ENCODE results near the gene ITSN1.

DNA sequence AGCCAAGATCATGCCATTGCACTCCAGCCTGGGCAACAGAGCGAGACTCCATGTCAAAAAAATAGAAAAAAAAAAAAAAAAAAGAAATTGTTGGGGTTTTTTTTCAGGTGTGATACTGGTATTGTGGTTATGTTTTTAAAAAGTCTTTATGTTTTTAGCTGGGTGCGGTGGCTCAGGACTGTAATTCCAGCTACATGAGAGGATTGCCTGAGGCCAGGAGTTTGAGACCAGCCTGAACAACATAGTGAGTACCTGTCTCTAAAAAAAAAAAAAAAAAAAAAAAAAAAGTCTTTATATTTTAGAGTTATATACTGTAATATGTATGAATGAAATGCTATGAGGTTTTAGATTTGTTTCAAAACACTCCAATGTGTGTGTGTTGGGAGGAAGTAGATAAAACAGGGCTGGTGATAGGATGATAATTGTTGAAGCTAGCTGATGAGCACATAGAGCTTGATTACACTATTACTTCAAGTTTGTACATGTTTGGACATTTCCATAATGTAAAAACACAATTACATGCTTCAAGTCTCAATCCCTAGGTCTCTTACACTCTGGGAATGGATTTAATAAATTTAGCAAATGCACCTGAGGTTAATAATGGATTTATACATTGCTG is 303.5 kb downstream of the ITSN1 start:
- TF ChIP-seq EZH2 (IDR thresholded peaks at IDR 0.05; ENCODE audit: low read depth, unreplicated experiment) (no peak), POLR2AphosphoS5 (IDR thresholded peaks at IDR 0.05; ENCODE audit: low read depth) (no peak), CREB1 (CRISPR knock-in tag; IDR thresholded peaks at IDR 0.05; ENCODE audit: low read depth) (no peak), EZH2phosphoT487 (IDR thresholded peaks at IDR 0.05; ENCODE audit: unreplicated experiment) (no peak), STAT1 (IDR thresholded peaks at IDR 0.05; ENCODE audit: unreplicated experiment) (no peak), ZNF331 (CRISPR knock-in tag; IDR thresholded peaks at IDR 0.05; ENCODE audit: low read depth) (no peak), JUNB (IDR thresholded peaks at IDR 0.05; ENCODE audit: unreplicated experiment) (no peak), ZNF114 (CRISPR knock-in tag; IDR thresholded peaks at IDR 0.05) (no peak), NANOG (IDR thresholded peaks at IDR 0.05; ENCODE audit: borderline replicate concordance) (no peak)
- TF ChIP-seq, protein P1, sequence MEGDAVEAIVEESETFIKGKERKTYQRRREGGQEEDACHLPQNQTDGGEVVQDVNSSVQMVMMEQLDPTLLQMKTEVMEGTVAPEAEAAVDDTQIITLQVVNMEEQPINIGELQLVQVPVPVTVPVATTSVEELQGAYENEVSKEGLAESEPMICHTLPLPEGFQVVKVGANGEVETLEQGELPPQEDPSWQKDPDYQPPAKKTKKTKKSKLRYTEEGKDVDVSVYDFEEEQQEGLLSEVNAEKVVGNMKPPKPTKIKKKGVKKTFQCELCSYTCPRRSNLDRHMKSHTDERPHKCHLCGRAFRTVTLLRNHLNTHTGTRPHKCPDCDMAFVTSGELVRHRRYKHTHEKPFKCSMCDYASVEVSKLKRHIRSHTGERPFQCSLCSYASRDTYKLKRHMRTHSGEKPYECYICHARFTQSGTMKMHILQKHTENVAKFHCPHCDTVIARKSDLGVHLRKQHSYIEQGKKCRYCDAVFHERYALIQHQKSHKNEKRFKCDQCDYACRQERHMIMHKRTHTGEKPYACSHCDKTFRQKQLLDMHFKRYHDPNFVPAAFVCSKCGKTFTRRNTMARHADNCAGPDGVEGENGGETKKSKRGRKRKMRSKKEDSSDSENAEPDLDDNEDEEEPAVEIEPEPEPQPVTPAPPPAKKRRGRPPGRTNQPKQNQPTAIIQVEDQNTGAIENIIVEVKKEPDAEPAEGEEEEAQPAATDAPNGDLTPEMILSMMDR (conservative IDR thresholded peaks at IDR 0.05; ENCODE audit: low read depth in 2 of 2) = no peak
- TF ChIP-seq, protein P2, sequence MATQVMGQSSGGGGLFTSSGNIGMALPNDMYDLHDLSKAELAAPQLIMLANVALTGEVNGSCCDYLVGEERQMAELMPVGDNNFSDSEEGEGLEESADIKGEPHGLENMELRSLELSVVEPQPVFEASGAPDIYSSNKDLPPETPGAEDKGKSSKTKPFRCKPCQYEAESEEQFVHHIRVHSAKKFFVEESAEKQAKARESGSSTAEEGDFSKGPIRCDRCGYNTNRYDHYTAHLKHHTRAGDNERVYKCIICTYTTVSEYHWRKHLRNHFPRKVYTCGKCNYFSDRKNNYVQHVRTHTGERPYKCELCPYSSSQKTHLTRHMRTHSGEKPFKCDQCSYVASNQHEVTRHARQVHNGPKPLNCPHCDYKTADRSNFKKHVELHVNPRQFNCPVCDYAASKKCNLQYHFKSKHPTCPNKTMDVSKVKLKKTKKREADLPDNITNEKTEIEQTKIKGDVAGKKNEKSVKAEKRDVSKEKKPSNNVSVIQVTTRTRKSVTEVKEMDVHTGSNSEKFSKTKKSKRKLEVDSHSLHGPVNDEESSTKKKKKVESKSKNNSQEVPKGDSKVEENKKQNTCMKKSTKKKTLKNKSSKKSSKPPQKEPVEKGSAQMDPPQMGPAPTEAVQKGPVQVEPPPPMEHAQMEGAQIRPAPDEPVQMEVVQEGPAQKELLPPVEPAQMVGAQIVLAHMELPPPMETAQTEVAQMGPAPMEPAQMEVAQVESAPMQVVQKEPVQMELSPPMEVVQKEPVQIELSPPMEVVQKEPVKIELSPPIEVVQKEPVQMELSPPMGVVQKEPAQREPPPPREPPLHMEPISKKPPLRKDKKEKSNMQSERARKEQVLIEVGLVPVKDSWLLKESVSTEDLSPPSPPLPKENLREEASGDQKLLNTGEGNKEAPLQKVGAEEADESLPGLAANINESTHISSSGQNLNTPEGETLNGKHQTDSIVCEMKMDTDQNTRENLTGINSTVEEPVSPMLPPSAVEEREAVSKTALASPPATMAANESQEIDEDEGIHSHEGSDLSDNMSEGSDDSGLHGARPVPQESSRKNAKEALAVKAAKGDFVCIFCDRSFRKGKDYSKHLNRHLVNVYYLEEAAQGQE (IDR thresholded peaks at IDR 0.05; ENCODE audit: unreplicated experiment) = no peak
- TF ChIP-seq, protein P3, sequence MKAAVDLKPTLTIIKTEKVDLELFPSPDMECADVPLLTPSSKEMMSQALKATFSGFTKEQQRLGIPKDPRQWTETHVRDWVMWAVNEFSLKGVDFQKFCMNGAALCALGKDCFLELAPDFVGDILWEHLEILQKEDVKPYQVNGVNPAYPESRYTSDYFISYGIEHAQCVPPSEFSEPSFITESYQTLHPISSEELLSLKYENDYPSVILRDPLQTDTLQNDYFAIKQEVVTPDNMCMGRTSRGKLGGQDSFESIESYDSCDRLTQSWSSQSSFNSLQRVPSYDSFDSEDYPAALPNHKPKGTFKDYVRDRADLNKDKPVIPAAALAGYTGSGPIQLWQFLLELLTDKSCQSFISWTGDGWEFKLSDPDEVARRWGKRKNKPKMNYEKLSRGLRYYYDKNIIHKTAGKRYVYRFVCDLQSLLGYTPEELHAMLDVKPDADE (IDR thresholded peaks at IDR 0.05) = no peak
